Endodermal cell (in vitro differentiated cells): Measurements from ENCODE around the gene ZC3HAV1L. TPM values are rescaled to one million over a fixed set of nuclear protein-coding genes. Genes with fewer than 3 reads are reported as not detected.

Experiments used
- DNase-seq: peaks from one replicate; pipeline ENCODE4 v3.0.0-alpha.2; 2017
- H3K27ac ChIP-seq: 2 replicates; pipeline ENCODE4 v1.5.1; 2013; ENCODE audit warnings: mild to moderate bottlenecking, low read depth, low read length, moderate library complexity
- H3K27me3 ChIP-seq: 2 replicates; pipeline ENCODE4 v1.6.1; 2013; ENCODE audit warnings: mild to moderate bottlenecking, low read length, moderate library complexity; ENCODE audit not compliant: insufficient read depth, control insufficient read depth, poor library complexity, severe bottlenecking
- H3K36me3 ChIP-seq: 2 replicates; pipeline ENCODE4 v1.7.0; 2013; ENCODE audit warnings: mild to moderate bottlenecking, low read length, moderate library complexity; ENCODE audit not compliant: control insufficient read depth, insufficient read depth
- H3K4me1 ChIP-seq: one replicate; pipeline ENCODE4 v1.7.0; 2013; ENCODE audit warnings: low read length; ENCODE audit not compliant: control insufficient read depth, insufficient read depth
- H3K4me3 ChIP-seq: 2 replicates; pipeline ENCODE4 v1.5.1; 2013; ENCODE audit warnings: mild to moderate bottlenecking, low read length, moderate library complexity
- H3K9ac ChIP-seq: 2 replicates; pipeline ENCODE4 v1.6.1; 2013; ENCODE audit warnings: mild to moderate bottlenecking, low read length, moderate library complexity; ENCODE audit not compliant: poor library complexity, severe bottlenecking; ENCODE audit errors: extremely low read depth
- H3K9me3 ChIP-seq: 2 replicates; pipeline ENCODE4 v1.6.1; 2013; ENCODE audit warnings: mild to moderate bottlenecking, low read length, moderate library complexity; ENCODE audit not compliant: control insufficient read depth
- H3K27ac Mint-ChIP-seq: 2 replicates; pipeline ENCODE4 v1.8.0; 2020; ENCODE audit warnings: mixed read lengths
- H3K27me3 Mint-ChIP-seq: 2 replicates; pipeline ENCODE4 v1.8.0; 2021; ENCODE audit warnings: mild to moderate bottlenecking, mixed read lengths; ENCODE audit not compliant: insufficient read depth
- H3K36me3 Mint-ChIP-seq: 2 replicates; pipeline ENCODE4 v1.8.0; 2020; ENCODE audit warnings: low read depth, mixed read lengths
- H3K4me1 Mint-ChIP-seq: 2 replicates; pipeline ENCODE4 v1.8.0; 2020; ENCODE audit warnings: mixed read lengths
- H3K4me3 Mint-ChIP-seq: 2 replicates; pipeline ENCODE4 v1.8.0; 2020; ENCODE audit warnings: mild to moderate bottlenecking, moderate library complexity, mixed read lengths
- H3K9me3 Mint-ChIP-seq: 2 replicates; pipeline ENCODE4 v1.8.0; 2020; ENCODE audit warnings: mild to moderate bottlenecking, mixed read lengths
- WGBS, 2 experiments: methylation state at CpG; one replicate each; pipeline versions ENCODE4 v1.1.5 to v1.1.7; 2013; ENCODE audit warnings: missing lambda C conversion rate in 2 of 2, mixed read lengths in 1 of 2; ENCODE audit not compliant: insufficient coverage in 1 of 2, insufficient read length in 1 of 2; 5-methylcytosine and 5-hydroxymethylcytosine counted together
- total RNA-seq, 2 donors: library from RNA; stranded (reverse); fragmentation: NEBNext Ultra II Directional in 1 of 2; extraction: Animal tissue kit (Norgen Biotek cat#: 25700) in 1 of 2; gene quantifications; 2 replicates in 1 of 2; 3 replicates in 1 of 2; pipeline ENCODE4 v1.2.1, GENCODE V29; 2021
- TF ChIP-seq, protein P1 (sequence below): fragments of 200-600 bp; sonication (generic); conservative IDR thresholded peaks from 2 replicates; pipeline ENCODE4 v1.5.0; 2021; ENCODE audit warnings: antibody characterized with exemption, mild to moderate bottlenecking

ZC3HAV1L gene
- total RNA-seq, 2 donors from 2014 or later: 9.7 to 10.9 TPM

- Mint-ChIP-seq H3K36me3 (peaks cover 76% of the 10 kb centered on the region), H3K4me3 (no peak overlapping the region), H3K4me1 (peaks cover 3% of the 10 kb centered on the region), H3K27me3 (no peaks in the 10 kb centered on the region), H3K9me3 (no peaks in the 10 kb centered on the region), H3K27ac (no peak overlapping the region)
- H3K9ac ChIP-seq: no peak overlapping the region
- H3K4me3 ChIP-seq: no peak overlapping the region
- no peaks in the 10 kb centered on the region for H3K27me3 ChIP-seq
- H3K4me1 ChIP-seq: no peaks in the 10 kb centered on the region
- TF ChIP-seq, protein P1, sequence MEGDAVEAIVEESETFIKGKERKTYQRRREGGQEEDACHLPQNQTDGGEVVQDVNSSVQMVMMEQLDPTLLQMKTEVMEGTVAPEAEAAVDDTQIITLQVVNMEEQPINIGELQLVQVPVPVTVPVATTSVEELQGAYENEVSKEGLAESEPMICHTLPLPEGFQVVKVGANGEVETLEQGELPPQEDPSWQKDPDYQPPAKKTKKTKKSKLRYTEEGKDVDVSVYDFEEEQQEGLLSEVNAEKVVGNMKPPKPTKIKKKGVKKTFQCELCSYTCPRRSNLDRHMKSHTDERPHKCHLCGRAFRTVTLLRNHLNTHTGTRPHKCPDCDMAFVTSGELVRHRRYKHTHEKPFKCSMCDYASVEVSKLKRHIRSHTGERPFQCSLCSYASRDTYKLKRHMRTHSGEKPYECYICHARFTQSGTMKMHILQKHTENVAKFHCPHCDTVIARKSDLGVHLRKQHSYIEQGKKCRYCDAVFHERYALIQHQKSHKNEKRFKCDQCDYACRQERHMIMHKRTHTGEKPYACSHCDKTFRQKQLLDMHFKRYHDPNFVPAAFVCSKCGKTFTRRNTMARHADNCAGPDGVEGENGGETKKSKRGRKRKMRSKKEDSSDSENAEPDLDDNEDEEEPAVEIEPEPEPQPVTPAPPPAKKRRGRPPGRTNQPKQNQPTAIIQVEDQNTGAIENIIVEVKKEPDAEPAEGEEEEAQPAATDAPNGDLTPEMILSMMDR: no peak
- no peak for DNase-seq
- H3K27ac ChIP-seq: no peak overlapping the region
- WGBS, 2 experiments: 94 to 100% methylated on average over 2 to 5 of the region's 5 CpGs
- H3K36me3 ChIP-seq: peaks cover 90% of the 10 kb centered on the region
- H3K9me3 ChIP-seq: no peaks in the 10 kb centered on the region
These were observed 25.6 kb upstream of the ZC3HAV1L start for GRCh38 chr7:139061416-139061815.

- Histone ChIP-seq H3K9me3 (no peaks in the 10 kb centered on the region), H3K27me3 (no peaks in the 10 kb centered on the region), H3K4me3 (no peak overlapping the region), H3K9ac (no peak overlapping the region), H3K27ac (no peak overlapping the region), H3K36me3 (peaks cover 89% of the 10 kb centered on the region), H3K4me1 (no peaks in the 10 kb centered on the region)
- TF ChIP-seq, protein P1: no peak
- peaks cover 75% of the 10 kb centered on the region for H3K36me3 Mint-ChIP-seq
- no peak overlapping the region for H3K4me3 Mint-ChIP-seq
- no peak for DNase-seq
- WGBS, 2 experiments: 94 to 97% methylated on average over 4 to 5 of the region's 5 CpGs
- peak overlapping the region; percentile 24 for H3K27ac Mint-ChIP-seq
- H3K9me3 Mint-ChIP-seq: no peaks in the 10 kb centered on the region
- H3K4me1 Mint-ChIP-seq: peaks cover 3% of the 10 kb centered on the region
- no peaks in the 10 kb centered on the region for H3K27me3 Mint-ChIP-seq
These were observed 24.9 kb upstream of the ZC3HAV1L start for GRCh38 chr7:139060695-139061237.

DNA sequence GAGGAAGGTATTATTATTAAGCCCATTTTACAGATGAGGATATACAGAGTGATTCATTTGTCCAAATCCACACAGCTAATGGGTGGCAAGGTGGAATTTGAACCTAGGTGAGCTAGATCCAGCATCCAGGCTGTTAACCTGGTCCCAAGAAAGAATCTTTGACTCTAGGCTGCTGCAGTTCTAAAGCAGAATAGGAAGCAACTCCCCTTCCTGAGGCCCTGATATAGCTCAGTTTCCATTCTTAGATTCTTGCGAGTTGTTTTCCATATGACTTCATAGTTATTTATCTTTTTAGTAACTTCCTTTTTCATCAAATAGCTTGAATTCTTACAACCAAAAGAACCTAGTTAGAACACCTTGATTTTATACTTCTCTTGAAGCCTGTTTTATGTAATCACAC is 24.1 kb upstream of the ZC3HAV1L start:
- H3K27ac Mint-ChIP-seq: peak overlapping the region; percentile 5
- peaks cover 3% of the 10 kb centered on the region for H3K4me1 Mint-ChIP-seq
- WGBS, 2 experiments: 96% methylated on average over 1 of the region's 1 CpG; no CpG with 5 or more reads in 1 of the 2 experiments

More for the DNA sequence above, 24.1 kb upstream of the ZC3HAV1L start:
- Histone ChIP-seq H3K9ac (no peak overlapping the region), H3K9me3 (no peaks in the 10 kb centered on the region), H3K27me3 (no peaks in the 10 kb centered on the region), H3K4me3 (no peak overlapping the region), H3K36me3 (peaks cover 90% of the 10 kb centered on the region), H3K27ac (no peak overlapping the region), H3K4me1 (no peaks in the 10 kb centered on the region)
- Mint-ChIP-seq H3K4me3 (no peak overlapping the region), H3K9me3 (no peaks in the 10 kb centered on the region), H3K27me3 (no peaks in the 10 kb centered on the region), H3K36me3 (peaks cover 77% of the 10 kb centered on the region)
- TF ChIP-seq, protein P1: no peak
- DNase-seq: no peak
